Type B pancreatic cell (in vitro differentiated cells): ENCODE results near the gene TMEM131L. TPM values are rescaled to one million over a fixed set of nuclear protein-coding genes. Genes with fewer than 3 reads are reported as not detected.
"Not testable (repeated sequence)": the region's sequence is repeated elsewhere in the genome, so short reads cannot be mapped to it uniquely, and the experiment has no call there.

Experiments
- DNase-seq: peaks from one replicate; pipeline ENCODE4 v3.0.0; 2021; ENCODE audit warnings: mixed read lengths; ENCODE audit not compliant: unreplicated experiment; ENCODE audit errors: extremely low spot score
- H3K27ac Mint-ChIP-seq: 2 replicates; pipeline ENCODE4 v1.8.0; 2021; ENCODE audit warnings: mild to moderate bottlenecking, mixed read lengths
- H3K27me3 Mint-ChIP-seq: 2 replicates; pipeline ENCODE4 v1.8.0; 2021; ENCODE audit warnings: mixed read lengths
- H3K36me3 Mint-ChIP-seq: 2 replicates; pipeline ENCODE4 v1.8.0; 2021; ENCODE audit warnings: mixed read lengths
- H3K4me1 Mint-ChIP-seq: one replicate; pipeline ENCODE4 v1.8.0; 2021; ENCODE audit warnings: mixed read lengths; ENCODE audit not compliant: unreplicated experiment
- H3K4me3 Mint-ChIP-seq: 2 replicates; pipeline ENCODE4 v1.8.0; 2021; ENCODE audit warnings: mild to moderate bottlenecking, mixed read lengths
- H3K9me3 Mint-ChIP-seq: 2 replicates; pipeline ENCODE4 v1.8.0; 2021; ENCODE audit warnings: mixed read lengths
- long read RNA-seq: library from polyadenylated mRNA; unstranded; transcript quantifications from one replicate; pipeline ENCODE4 v2.0.0, GENCODE V29; 2020
- total RNA-seq: library from RNA; stranded (reverse); gene quantifications from 2 replicates; pipeline ENCODE4 v1.2.1, GENCODE V29; 2021; ENCODE audit warnings: low replicate concordance
- TF ChIP-seq, protein P1 (sequence below): fragments of 200-600 bp; sonication (generic); conservative IDR thresholded peaks from 2 replicates; pipeline ENCODE4 v1.5.0; 2021; ENCODE audit warnings: antibody characterized with exemption, mild to moderate bottlenecking

TMEM131L gene, protein sequence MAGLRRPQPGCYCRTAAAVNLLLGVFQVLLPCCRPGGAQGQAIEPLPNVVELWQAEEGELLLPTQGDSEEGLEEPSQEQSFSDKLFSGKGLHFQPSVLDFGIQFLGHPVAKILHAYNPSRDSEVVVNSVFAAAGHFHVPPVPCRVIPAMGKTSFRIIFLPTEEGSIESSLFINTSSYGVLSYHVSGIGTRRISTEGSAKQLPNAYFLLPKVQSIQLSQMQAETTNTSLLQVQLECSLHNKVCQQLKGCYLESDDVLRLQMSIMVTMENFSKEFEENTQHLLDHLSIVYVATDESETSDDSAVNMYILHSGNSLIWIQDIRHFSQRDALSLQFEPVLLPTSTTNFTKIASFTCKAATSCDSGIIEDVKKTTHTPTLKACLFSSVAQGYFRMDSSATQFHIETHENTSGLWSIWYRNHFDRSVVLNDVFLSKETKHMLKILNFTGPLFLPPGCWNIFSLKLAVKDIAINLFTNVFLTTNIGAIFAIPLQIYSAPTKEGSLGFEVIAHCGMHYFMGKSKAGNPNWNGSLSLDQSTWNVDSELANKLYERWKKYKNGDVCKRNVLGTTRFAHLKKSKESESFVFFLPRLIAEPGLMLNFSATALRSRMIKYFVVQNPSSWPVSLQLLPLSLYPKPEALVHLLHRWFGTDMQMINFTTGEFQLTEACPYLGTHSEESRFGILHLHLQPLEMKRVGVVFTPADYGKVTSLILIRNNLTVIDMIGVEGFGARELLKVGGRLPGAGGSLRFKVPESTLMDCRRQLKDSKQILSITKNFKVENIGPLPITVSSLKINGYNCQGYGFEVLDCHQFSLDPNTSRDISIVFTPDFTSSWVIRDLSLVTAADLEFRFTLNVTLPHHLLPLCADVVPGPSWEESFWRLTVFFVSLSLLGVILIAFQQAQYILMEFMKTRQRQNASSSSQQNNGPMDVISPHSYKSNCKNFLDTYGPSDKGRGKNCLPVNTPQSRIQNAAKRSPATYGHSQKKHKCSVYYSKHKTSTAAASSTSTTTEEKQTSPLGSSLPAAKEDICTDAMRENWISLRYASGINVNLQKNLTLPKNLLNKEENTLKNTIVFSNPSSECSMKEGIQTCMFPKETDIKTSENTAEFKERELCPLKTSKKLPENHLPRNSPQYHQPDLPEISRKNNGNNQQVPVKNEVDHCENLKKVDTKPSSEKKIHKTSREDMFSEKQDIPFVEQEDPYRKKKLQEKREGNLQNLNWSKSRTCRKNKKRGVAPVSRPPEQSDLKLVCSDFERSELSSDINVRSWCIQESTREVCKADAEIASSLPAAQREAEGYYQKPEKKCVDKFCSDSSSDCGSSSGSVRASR (N-terminal part only)
- total RNA-seq: 5.4 and 21.3 TPM in 2 replicates
- long read RNA-seq, partial matches to known transcripts: 8 of 10 reads
- long read RNA-seq, other reads (novel, unspliced or antisense): 2 of 10 reads

DNA sequence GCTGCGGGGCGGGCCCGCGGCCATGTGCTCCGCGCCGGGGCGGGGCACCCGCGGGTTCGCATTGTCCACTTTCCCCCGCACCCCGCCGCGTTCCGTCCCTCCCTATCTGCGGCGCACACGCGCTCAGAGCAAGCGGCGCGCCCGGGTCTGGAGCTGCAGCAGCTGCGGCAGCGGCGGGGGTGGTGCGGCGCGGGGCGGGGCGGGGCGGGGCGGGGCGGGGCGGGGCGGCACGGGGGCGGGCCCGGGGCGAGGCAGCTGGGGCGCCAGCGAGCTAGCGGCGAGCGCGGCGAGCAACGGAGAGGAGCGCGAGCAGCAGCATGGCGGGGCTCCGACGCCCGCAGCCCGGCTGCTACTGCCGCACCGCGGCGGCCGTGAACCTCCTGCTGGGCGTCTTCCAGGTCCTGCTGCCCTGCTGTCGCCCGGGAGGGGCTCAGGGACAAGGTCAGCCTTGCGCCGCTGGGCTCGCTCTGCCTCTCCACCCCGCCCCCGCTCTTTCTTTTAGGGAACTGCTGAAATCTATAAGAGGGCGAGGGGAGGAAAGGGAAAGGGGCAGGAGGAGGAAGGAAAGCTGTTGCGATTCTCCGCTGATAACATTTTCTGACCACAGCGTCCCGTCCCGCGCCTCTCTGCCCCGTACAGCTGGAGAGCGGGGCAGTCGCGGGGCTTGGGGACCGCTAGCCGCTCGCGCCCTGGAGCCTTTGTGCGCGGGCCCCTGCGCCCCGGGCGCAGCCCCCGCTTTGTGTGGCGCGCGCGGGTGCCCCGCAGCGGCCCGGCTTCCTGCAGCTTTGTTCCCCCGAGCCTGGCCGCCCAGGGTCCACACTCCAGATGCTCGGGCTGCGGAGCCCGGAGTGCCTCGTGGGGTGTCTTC is at the start of gene TMEM131L:
TMEM131L (plus strand) TSS at position 280 of the 868 bp plus-strand sequence; CDS start at position 318, 38 bp downstream.
- H3K4me3 Mint-ChIP-seq: peak within 1 kb of the TSS; percentile 94
- peaks cover 30% of the 10 kb centered on the region for H3K4me1 Mint-ChIP-seq
- no peaks in the 10 kb centered on the region for H3K9me3 Mint-ChIP-seq
- H3K27ac Mint-ChIP-seq: peak within 1 kb of the TSS; percentile 89
- peaks cover 22% of the 10 kb centered on the region for H3K27me3 Mint-ChIP-seq
- DNase-seq: peak; percentile 80
- H3K36me3 Mint-ChIP-seq: no peaks in the 10 kb centered on the region
- TF ChIP-seq, protein P1, sequence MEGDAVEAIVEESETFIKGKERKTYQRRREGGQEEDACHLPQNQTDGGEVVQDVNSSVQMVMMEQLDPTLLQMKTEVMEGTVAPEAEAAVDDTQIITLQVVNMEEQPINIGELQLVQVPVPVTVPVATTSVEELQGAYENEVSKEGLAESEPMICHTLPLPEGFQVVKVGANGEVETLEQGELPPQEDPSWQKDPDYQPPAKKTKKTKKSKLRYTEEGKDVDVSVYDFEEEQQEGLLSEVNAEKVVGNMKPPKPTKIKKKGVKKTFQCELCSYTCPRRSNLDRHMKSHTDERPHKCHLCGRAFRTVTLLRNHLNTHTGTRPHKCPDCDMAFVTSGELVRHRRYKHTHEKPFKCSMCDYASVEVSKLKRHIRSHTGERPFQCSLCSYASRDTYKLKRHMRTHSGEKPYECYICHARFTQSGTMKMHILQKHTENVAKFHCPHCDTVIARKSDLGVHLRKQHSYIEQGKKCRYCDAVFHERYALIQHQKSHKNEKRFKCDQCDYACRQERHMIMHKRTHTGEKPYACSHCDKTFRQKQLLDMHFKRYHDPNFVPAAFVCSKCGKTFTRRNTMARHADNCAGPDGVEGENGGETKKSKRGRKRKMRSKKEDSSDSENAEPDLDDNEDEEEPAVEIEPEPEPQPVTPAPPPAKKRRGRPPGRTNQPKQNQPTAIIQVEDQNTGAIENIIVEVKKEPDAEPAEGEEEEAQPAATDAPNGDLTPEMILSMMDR: no peak

DNA sequence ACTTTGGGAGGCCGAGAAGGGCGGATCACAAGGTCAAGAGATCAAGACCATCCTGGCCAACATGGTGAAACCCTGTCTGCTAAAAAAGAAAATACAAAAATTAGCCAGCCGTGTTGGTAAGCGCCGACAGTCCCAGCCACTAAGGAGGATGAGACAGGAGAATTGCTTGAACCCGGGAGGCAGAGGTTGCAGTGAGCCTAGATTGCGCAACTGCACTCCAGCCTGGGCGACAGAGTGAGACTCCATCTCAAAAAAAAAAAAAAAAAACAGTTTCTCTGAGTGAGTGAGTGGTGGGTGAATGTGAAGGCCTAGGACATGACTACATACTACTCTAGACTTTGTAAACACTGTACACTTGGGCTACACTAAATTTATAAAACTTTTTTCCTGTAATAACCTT is 49.7 kb upstream of the TMEM131L start:
- peaks cover 25% of the 10 kb centered on the region for H3K4me1 Mint-ChIP-seq
- H3K4me3 Mint-ChIP-seq, H3K9me3 Mint-ChIP-seq, H3K27me3 Mint-ChIP-seq, H3K27ac Mint-ChIP-seq, DNase-seq, H3K36me3 Mint-ChIP-seq: not testable (repeated sequence)

DNA sequence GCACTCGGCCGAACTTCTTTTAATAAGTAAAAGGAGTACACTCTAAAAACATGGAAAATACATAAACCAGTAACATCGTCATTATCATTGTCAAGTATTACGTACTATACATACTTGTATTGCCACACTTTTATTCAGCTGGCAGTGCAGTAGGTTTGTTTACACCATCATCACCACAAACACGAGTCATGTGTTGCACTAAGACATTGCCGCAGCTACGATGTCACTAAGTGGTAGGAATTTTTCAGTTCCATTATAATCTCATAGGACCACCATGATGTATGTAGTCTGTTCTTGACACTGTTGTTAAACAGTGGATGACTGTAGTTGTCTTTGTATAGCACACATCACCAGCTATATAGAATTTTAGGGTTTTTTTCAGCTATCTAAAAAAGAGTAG is 48.0 kb upstream of the TMEM131L start:
- Mint-ChIP-seq H3K27ac (no peak overlapping the region), H3K4me3 (no peak overlapping the region), H3K9me3 (no peaks in the 10 kb centered on the region), H3K36me3 (no peaks in the 10 kb centered on the region), H3K4me1 (peaks cover 25% of the 10 kb centered on the region), H3K27me3 (no peaks in the 10 kb centered on the region)
- TF ChIP-seq, protein P1: no peak
- no peak for DNase-seq

DNA sequence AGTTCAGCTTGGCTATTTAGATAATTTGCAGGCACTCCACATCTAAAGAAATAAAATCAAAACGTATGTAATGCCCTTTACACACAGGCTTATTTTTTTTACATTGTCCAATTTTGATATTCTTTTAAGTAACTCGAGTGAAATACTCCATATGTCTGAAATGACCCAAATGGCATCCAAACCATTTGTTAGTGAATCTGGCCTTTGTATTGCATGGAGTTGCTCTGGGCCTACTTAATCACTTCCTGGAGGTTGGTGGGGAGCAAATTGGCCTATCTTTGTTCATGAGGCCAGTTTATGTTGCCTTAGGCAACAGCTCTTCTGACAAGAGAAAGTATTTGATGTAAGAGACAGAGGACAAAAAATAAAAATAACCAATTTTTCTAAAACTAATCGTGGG is 47.6 kb upstream of the TMEM131L start:
- DNase-seq: no peak
- TF ChIP-seq, protein P1: no peak
- Mint-ChIP-seq H3K27me3 (no peaks in the 10 kb centered on the region), H3K36me3 (no peaks in the 10 kb centered on the region), H3K4me3 (no peak overlapping the region), H3K27ac (peak overlapping the region; percentile 20), H3K4me1 (peaks cover 24% of the 10 kb centered on the region), H3K9me3 (no peaks in the 10 kb centered on the region)

DNA sequence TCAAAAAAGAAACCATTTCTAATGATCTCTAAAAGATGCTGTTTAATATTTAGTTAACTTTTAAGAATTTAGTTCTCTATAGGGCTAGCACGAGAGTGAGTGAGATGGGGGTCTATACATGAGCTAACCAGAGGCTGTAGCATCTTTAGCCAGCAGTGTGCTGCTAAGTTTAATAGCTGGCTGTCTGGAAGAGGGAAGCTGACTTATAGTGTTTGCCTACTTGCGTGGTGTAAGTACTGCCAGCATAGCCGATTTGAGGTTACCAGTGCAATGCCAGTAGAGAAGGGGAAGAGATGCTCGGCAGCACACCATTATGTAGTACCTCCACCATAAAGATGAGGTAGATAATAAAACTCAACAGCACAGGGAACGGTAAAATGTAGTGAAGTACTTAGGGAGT is 47.1 kb upstream of the TMEM131L start:
- TF ChIP-seq, protein P1: no peak
- Mint-ChIP-seq H3K27ac (no peak overlapping the region), H3K4me1 (peaks cover 19% of the 10 kb centered on the region), H3K4me3 (no peak overlapping the region), H3K36me3 (no peaks in the 10 kb centered on the region), H3K9me3 (no peaks in the 10 kb centered on the region), H3K27me3 (no peaks in the 10 kb centered on the region)
- DNase-seq: no peak
